GM23248 (cell line): ENCODE measurements around the gene WNT7B.

Experiments
- EZH2 ChIP-seq: fragments of 200-600 bp; sonication (generic); IDR thresholded peaks from 2 replicates; pipeline ENCODE4 v1.6.1; 2018; ENCODE audit warnings: antibody characterized with exemption, mild to moderate bottlenecking; ENCODE audit not compliant: insufficient read depth, poor library complexity, severe bottlenecking
- EZH2phosphoT487 ChIP-seq: fragments of 200-600 bp; sonication (generic); IDR thresholded peaks from 2 replicates; pipeline ENCODE4 v1.6.1; 2018; ENCODE audit warnings: antibody characterized with exemption, moderate library complexity, mild to moderate bottlenecking, low read depth; ENCODE audit not compliant: insufficient read depth

GRCh38 chr22:46019351-46019750 is 42.4 kb upstream of the WNT7B start:
- TF ChIP-seq EZH2phosphoT487: no peak
- no peak for TF ChIP-seq EZH2
